GM23338 (cell line): Measurements from ENCODE around the gene RNGTT. TPM values are rescaled to one million over a fixed set of nuclear protein-coding genes. Genes with fewer than 3 reads are reported as not detected.

Experiments
- ATAC-seq: fragments of 200-7000 bp; cut with Tn5 transposase; 3 replicates; pipeline ENCODE4 v1.9.1; 2020
- DNase-seq: peaks from one replicate; pipeline ENCODE4 v3.0.0-alpha.2; 2015; ENCODE audit warnings: low spot score
- H2AFZ ChIP-seq: fragments of 200-600 bp; sonication (generic); 2 replicates; pipeline ENCODE4 v1.8.0; 2016; ENCODE audit warnings: antibody characterized with exemption, mild to moderate bottlenecking, moderate library complexity
- H3F3A ChIP-seq: fragments of 200-600 bp; sonication (generic); replicated peaks from 2 replicates; pipeline ENCODE4 v1.8.0; 2017; ENCODE audit warnings: antibody characterized with exemption, mixed run types, low read depth
- H3K27ac ChIP-seq: fragments of 200-600 bp; sonication (generic); 2 replicates; pipeline ENCODE4 v1.6.1; 2016; ENCODE audit warnings: low read depth
- H3K27me3 ChIP-seq: fragments of 200-600 bp; sonication (generic); 2 replicates; pipeline ENCODE4 v1.8.0; 2016; ENCODE audit warnings: mild to moderate bottlenecking, mixed run types, moderate library complexity; ENCODE audit not compliant: insufficient read depth
- H3K36me3 ChIP-seq: fragments of 200-600 bp; sonication (generic); 2 replicates; pipeline ENCODE4 v1.8.0; 2016; ENCODE audit warnings: mild to moderate bottlenecking; ENCODE audit not compliant: insufficient read depth
- H3K4me1 ChIP-seq: fragments of 200-600 bp; sonication (generic); 2 replicates; pipeline ENCODE4 v1.8.0; 2016; ENCODE audit warnings: mild to moderate bottlenecking, moderate library complexity; ENCODE audit not compliant: insufficient read depth
- H3K4me2 ChIP-seq: fragments of 200-600 bp; sonication (generic); 2 replicates; pipeline ENCODE4 v1.7.1; 2017; ENCODE audit warnings: mixed run types
- H3K4me3 ChIP-seq: fragments of 200-600 bp; sonication (generic); 2 replicates; pipeline ENCODE4 v1.6.1; 2016; ENCODE audit warnings: mixed run types
- H3K79me2 ChIP-seq: fragments of 200-600 bp; sonication (generic); replicated peaks from 2 replicates; pipeline ENCODE4 v1.8.0; 2017; ENCODE audit warnings: mild to moderate bottlenecking; ENCODE audit not compliant: insufficient read depth
- H3K9me2 ChIP-seq: fragments of 200-600 bp; sonication (generic); 2 replicates; pipeline ENCODE4 v1.8.0; 2017; ENCODE audit not compliant: insufficient read depth
- H4K20me1 ChIP-seq: fragments of 200-600 bp; sonication (generic); replicated peaks from 2 replicates; pipeline ENCODE4 v1.8.0; 2017; ENCODE audit warnings: mild to moderate bottlenecking; ENCODE audit not compliant: insufficient read depth
- H3K27ac Mint-ChIP-seq: 2 replicates; pipeline ENCODE4 v1.8.0; 2020; ENCODE audit warnings: inconsistent platforms, mild to moderate bottlenecking, moderate library complexity, mixed read lengths
- H3K27me3 Mint-ChIP-seq: 3 replicates; pipeline ENCODE4 v1.8.0; 2022; ENCODE audit warnings: low read depth, mild to moderate bottlenecking, moderate library complexity, mixed read lengths, inconsistent platforms; ENCODE audit not compliant: insufficient read depth, poor library complexity
- H3K36me3 Mint-ChIP-seq: 3 replicates; pipeline ENCODE4 v1.8.0; 2021; ENCODE audit warnings: low read depth, mild to moderate bottlenecking, inconsistent platforms, moderate library complexity, mixed read lengths
- H3K4me1 Mint-ChIP-seq: 3 replicates; pipeline ENCODE4 v1.8.0; 2020; ENCODE audit warnings: mild to moderate bottlenecking, inconsistent platforms, mixed read lengths
- H3K4me3 Mint-ChIP-seq: 3 replicates; pipeline ENCODE4 v1.8.0; 2021; ENCODE audit warnings: moderate library complexity, mild to moderate bottlenecking, inconsistent platforms, mixed read lengths
- H3K9me3 Mint-ChIP-seq: 3 replicates; pipeline ENCODE4 v1.8.0; 2020; ENCODE audit warnings: moderate library complexity, mild to moderate bottlenecking, inconsistent platforms, mixed read lengths
- CREB1 ChIP-seq: fragments of 250-450 bp; sonication (Bioruptor Pico); IDR thresholded peaks from 2 replicates; pipeline ENCODE4 v1.5.0; 2020; ENCODE audit warnings: low read depth, mild to moderate bottlenecking, moderate library complexity
- CTCF ChIP-seq, 2 experiments: fragments of 200-600 bp in 1 of 2; sonication (generic) in 1 of 2; conservative IDR thresholded peaks; 2 replicates each; pipeline versions ENCODE4 v1.5.1 to v1.6.1; 2016 to 2017; ENCODE audit warnings: antibody characterized with exemption in 2 of 2, low read depth in 2 of 2, mild to moderate bottlenecking in 2 of 2, moderate library complexity in 1 of 2
- ETS1 ChIP-seq: IDR thresholded peaks from 2 replicates; pipeline ENCODE4 v1.6.1; 2016; ENCODE audit warnings: antibody characterized with exemption
- EZH2 ChIP-seq: fragments of 200-600 bp; sonication (generic); IDR thresholded peaks from one replicate; pipeline ENCODE4 v1.8.0; 2017; ENCODE audit warnings: antibody characterized with exemption, mild to moderate bottlenecking, low read depth; ENCODE audit not compliant: unreplicated experiment
- EZH2phosphoT487 ChIP-seq: fragments of 200-600 bp; sonication (generic); IDR thresholded peaks from one replicate; pipeline ENCODE4 v1.8.1; 2018; ENCODE audit warnings: antibody characterized with exemption; ENCODE audit not compliant: unreplicated experiment
- JUNB ChIP-seq: IDR thresholded peaks from one replicate; pipeline ENCODE4 v1.6.1; 2016; ENCODE audit warnings: antibody characterized with exemption; ENCODE audit not compliant: unreplicated experiment
- NANOG ChIP-seq: IDR thresholded peaks from 2 replicates; pipeline ENCODE4 v1.6.1; 2016; ENCODE audit warnings: antibody characterized with exemption, borderline replicate concordance
- POLR2AphosphoS5 ChIP-seq: IDR thresholded peaks from 2 replicates; pipeline ENCODE4 v1.6.1; 2016; ENCODE audit warnings: antibody characterized with exemption, low read depth
- REST ChIP-seq: IDR thresholded peaks from one replicate; pipeline ENCODE4 v1.6.1; 2018; ENCODE audit warnings: antibody characterized with exemption; ENCODE audit not compliant: unreplicated experiment
- STAT1 ChIP-seq: IDR thresholded peaks from one replicate; pipeline ENCODE4 v1.6.1; 2016; ENCODE audit warnings: antibody characterized with exemption; ENCODE audit not compliant: unreplicated experiment
- ZNF114 ChIP-seq: fragments of 250-450 bp; sonication (Bioruptor Pico); IDR thresholded peaks from 2 replicates; pipeline ENCODE4 v1.5.0; 2020; ENCODE audit warnings: mild to moderate bottlenecking, moderate library complexity
- ZNF331 ChIP-seq: fragments of 250-450 bp; sonication (Bioruptor Pico); IDR thresholded peaks from 2 replicates; pipeline ENCODE4 v1.5.0; 2020; ENCODE audit warnings: low read depth, mild to moderate bottlenecking, moderate library complexity
- ZNF462 ChIP-seq: fragments of 250-450 bp; sonication (Bioruptor Pico); IDR thresholded peaks from 2 replicates; pipeline ENCODE4 v1.5.0; 2020; ENCODE audit warnings: mild to moderate bottlenecking, moderate library complexity
- polyA plus RNA-seq: library from polyadenylated mRNA; unstranded; fragments of >200 nt; fragmentation: Nextera tagmentation; extraction: Ambion mirVana; gene quantifications from 2 replicates; pipeline ENCODE4 v1.2.1, GENCODE V29; 2016
- total RNA-seq: library from RNA; depleted of rRNA; stranded (reverse); fragments of >200 nt; shearing (Covaris generic); gene quantifications from 2 replicates; pipeline ENCODE4 v1.2.3, GENCODE V29; 2014

Gene RNGTT
- total and polyA plus RNA-seq, 2 experiments from 2014 or later = 11.2 to 29.2 TPM

- TF ChIP-seq JUNB (no peak), EZH2 (no peak), CTCF (conservative IDR thresholded peaks at IDR 0.05; ENCODE audit: low read depth in 2 of 2) (no peak), POLR2AphosphoS5 (no peak), CREB1 (CRISPR knock-in tag) (no peak), EZH2phosphoT487 (no peak), STAT1 (no peak), ZNF462 (CRISPR knock-in tag) (no peak), REST (no peak), ETS1 (no peak), NANOG (no peak), ZNF331 (CRISPR knock-in tag) (no peak), ZNF114 (CRISPR knock-in tag) (no peak)
- ATAC-seq = no peak
- peaks cover 46% of the 10 kb centered on the region for H3K9me3 Mint-ChIP-seq
Observed at GRCh38 chr6:88952065-88952704, 11.2 kb downstream of the RNGTT start.

More at GRCh38 chr6:88952065-88952704, 11.2 kb downstream of the RNGTT start:
- no peak overlapping the region for H3K27ac Mint-ChIP-seq
- H4K20me1 ChIP-seq = peaks cover 12% of the 10 kb centered on the region; the same call in 1 of the 2 replicates
- no peak overlapping the region for H3K27ac ChIP-seq
- no peak overlapping the region for H3K4me3 ChIP-seq
- H3K4me2 ChIP-seq = no peak overlapping the region
- H2AFZ ChIP-seq = no peak overlapping the region
- no peaks in the 10 kb centered on the region for H3F3A ChIP-seq
- no peaks in the 10 kb centered on the region for H3K4me1 Mint-ChIP-seq
- peaks cover 9% of the 10 kb centered on the region for H3K27me3 Mint-ChIP-seq
- peaks cover 78% of the 10 kb centered on the region for H3K79me2 ChIP-seq
- no peak for DNase-seq
- H3K4me3 Mint-ChIP-seq = no peak overlapping the region
- H3K36me3 Mint-ChIP-seq = peaks cover 58% of the 10 kb centered on the region
- H3K27me3 ChIP-seq = no peaks in the 10 kb centered on the region
- peaks cover 9% of the 10 kb centered on the region; the same call in 1 of the 2 replicates for H3K36me3 ChIP-seq
- H3K4me1 ChIP-seq = no peaks in the 10 kb centered on the region
- H3K9me2 ChIP-seq = peaks cover 5% of the 10 kb centered on the region; the same call in 1 of the 2 replicates
